CD1c-positive myeloid dendritic cell (primary cell): ENCODE measurements around the gene CASP6.
"Not testable (repeated sequence)": the region's sequence is repeated elsewhere in the genome, so short reads cannot be mapped to it uniquely, and the experiment has no call there.

Source experiments
- DNase-seq: peaks from one replicate; pipeline ENCODE4 v3.0.0-alpha.2; 2016; ENCODE audit errors: extremely low spot score

CASP6 gene

GRCh38 chr4:109719604-109720003, 16.4 kb upstream of the CASP6 start:
- DNase-seq: no peak

- no peak for DNase-seq
Observed at GRCh38 chr4:109718759-109719158, 15.5 kb upstream of the CASP6 start.

- DNase-seq: no peak
Observed at GRCh38 chr4:109713500-109713899, 10.3 kb upstream of the CASP6 start.

- no peak for DNase-seq
Observed at GRCh38 chr4:109708990-109709389, 5.7 kb upstream of the CASP6 start.

- DNase-seq: no peak
Observed at GRCh38 chr4:109708435-109708834, 5.2 kb upstream of the CASP6 start.

- DNase-seq: peak; percentile 12
Observed at GRCh38 chr4:109703664-109704361, 568 bp upstream of the CASP6 start.

GRCh38 chr4:109701566-109702410, 1.5 kb downstream of the CASP6 start:
- DNase-seq: no peak

- no peak for DNase-seq
Observed at GRCh38 chr4:109699553-109700225, 3.6 kb downstream of the CASP6 start.

- no peak for DNase-seq
Observed at GRCh38 chr4:109698656-109699055, 4.6 kb downstream of the CASP6 start.

- DNase-seq: no peak
Observed at GRCh38 chr4:109691411-109691920, 11.8 kb downstream of the CASP6 start.

GRCh38 chr4:109690690-109691410, 12.4 kb downstream of the CASP6 start:
- no peak for DNase-seq

GRCh38 chr4:109684727-109685126, 18.5 kb downstream of the CASP6 start:
- DNase-seq: no peak

GRCh38 chr4:109683621-109684253, 19.5 kb downstream of the CASP6 start:
- DNase-seq: no peak

- no peak for DNase-seq
Observed at GRCh38 chr4:109682875-109683274, 20.4 kb downstream of the CASP6 start.

GRCh38 chr4:109678925-109679324, 24.3 kb downstream of the CASP6 start:
- DNase-seq: not testable (repeated sequence)

- DNase-seq: not testable (repeated sequence)
Observed at GRCh38 chr4:109678472-109678871, 24.8 kb downstream of the CASP6 start.

GRCh38 chr4:109676886-109677285, 26.4 kb downstream of the CASP6 start:
- DNase-seq: no peak

- no peak for DNase-seq
Observed at GRCh38 chr4:109675843-109676242, 27.4 kb downstream of the CASP6 start.

GRCh38 chr4:109675181-109675580, 28.1 kb downstream of the CASP6 start:
- DNase-seq: no peak

- no peak for DNase-seq
Observed at GRCh38 chr4:109673303-109673702, 29.9 kb downstream of the CASP6 start.
